Transverse colon (tissue), 4 donors: ENCODE results near the gene RAC2. TPM values are rescaled to one million over a fixed set of nuclear protein-coding genes. Genes with fewer than 3 reads are reported as not detected.

Experiments used
- DNase-seq: peaks from one replicate; pipeline ENCODE4 v3.0.0-alpha.2; 2019
- H3K27ac ChIP-seq, 4 donors: fragments of 200-600 bp; sonication (generic); 2 replicates each; pipeline ENCODE4 v1.5.1; 2016 to 2018; ENCODE audit warnings: inconsistent platforms in 4 of 4
- H3K27me3 ChIP-seq: fragments of 200-600 bp; sonication (generic); 2 replicates; pipeline ENCODE4 v1.5.1; 2017; ENCODE audit warnings: inconsistent platforms
- H3K36me3 ChIP-seq, 4 donors: fragments of 200-600 bp; sonication (generic); 2 replicates each; pipeline ENCODE4 v1.5.1; 2017 to 2019; ENCODE audit warnings: inconsistent platforms in 4 of 4
- H3K4me1 ChIP-seq, 4 donors: fragments of 200-600 bp; sonication (generic); 2 replicates each; pipeline ENCODE4 v1.5.1; 2017 to 2020; ENCODE audit warnings: inconsistent platforms in 4 of 4
- H3K4me3 ChIP-seq, 4 donors: fragments of 200-600 bp; sonication (generic); 1 replicate in 1 of 4; 2 replicates in 3 of 4; pipeline versions ENCODE4 v1.5.1 to v1.6.1; 2017 to 2019; ENCODE audit warnings: inconsistent platforms in 4 of 4
- H3K9me3 ChIP-seq, 2 donors: fragments of 200-600 bp; sonication (generic); 2 replicates each; pipeline ENCODE4 v1.5.1; 2017 to 2019; ENCODE audit warnings: inconsistent platforms in 2 of 2
- CTCF ChIP-seq, 5 experiments: fragments of 200-600 bp in 3 of 5; fragments of 450-650 bp in 2 of 5; sonication (generic) in 3 of 5; IDR thresholded peaks; 1 replicate in 2 of 5; 2 replicates in 3 of 5; pipeline ENCODE4 v1.5.1; 2016 to 2017; ENCODE audit warnings: antibody characterized with exemption in 5 of 5, inconsistent platforms in 3 of 5, mild to moderate bottlenecking in 2 of 5, moderate library complexity in 1 of 5
- EP300 ChIP-seq: sonication (generic); formaldehyde crosslinking; IDR thresholded peaks from one replicate; pipeline ENCODE4 v1.6.1; 2017; ENCODE audit warnings: antibody characterized with exemption, low read depth
- POLR2A ChIP-seq: fragments of 450-650 bp; IDR thresholded peaks from one replicate; pipeline ENCODE4 v1.6.1; 2016; ENCODE audit warnings: antibody characterized with exemption, mild to moderate bottlenecking, moderate library complexity
- POLR2AphosphoS5 ChIP-seq, 3 donors: sonication (generic); formaldehyde crosslinking; IDR thresholded peaks; one replicate each; pipeline ENCODE4 v1.6.1; 2016; ENCODE audit warnings: antibody characterized with exemption in 3 of 3
- WGBS, 2 donors: methylation state at CpG; one replicate each; pipeline ENCODE4 v1.1.5; 2018; ENCODE audit warnings: low coverage in 1 of 2; 5-methylcytosine and 5-hydroxymethylcytosine counted together
- in situ Hi-C, 4 donors: fragments of 200-750 bp; cut with MboI; loops; one replicate each; pipeline versions ENCODE4 v1.15.0 to v1.15.1; 2017; ENCODE audit warnings: low sequenced_read_pairs in 3 of 4, low pct_ligation_motif_present in 1 of 4, low pct_unique_long_range_greater_than_20kb in 1 of 4
- intact Hi-C: fragments of 100-400 bp; cut with DNase I; formaldehyde crosslinking; loops from one replicate; pipeline ENCODE4 v1.15.1; 2023; ENCODE audit warnings: low total_unique reads
- total RNA-seq, 4 donors: library from RNA; depleted of rRNA; stranded (reverse); fragments of >200 nt; gene quantifications; one replicate each; pipeline ENCODE4 v1.1.0, GENCODE V29; 2016

RAC2 gene
- total RNA-seq, 4 donors from 2014 or later: 5.2 to 36.3 (median 24.0) TPM

GRCh38 chr22:37213218-37213855 lies 30.7 kb downstream of the RAC2 start:
- WGBS, 2 donors: 73 to 90% methylated on average over 4 to 18 of the region's 18 CpGs

DNA sequence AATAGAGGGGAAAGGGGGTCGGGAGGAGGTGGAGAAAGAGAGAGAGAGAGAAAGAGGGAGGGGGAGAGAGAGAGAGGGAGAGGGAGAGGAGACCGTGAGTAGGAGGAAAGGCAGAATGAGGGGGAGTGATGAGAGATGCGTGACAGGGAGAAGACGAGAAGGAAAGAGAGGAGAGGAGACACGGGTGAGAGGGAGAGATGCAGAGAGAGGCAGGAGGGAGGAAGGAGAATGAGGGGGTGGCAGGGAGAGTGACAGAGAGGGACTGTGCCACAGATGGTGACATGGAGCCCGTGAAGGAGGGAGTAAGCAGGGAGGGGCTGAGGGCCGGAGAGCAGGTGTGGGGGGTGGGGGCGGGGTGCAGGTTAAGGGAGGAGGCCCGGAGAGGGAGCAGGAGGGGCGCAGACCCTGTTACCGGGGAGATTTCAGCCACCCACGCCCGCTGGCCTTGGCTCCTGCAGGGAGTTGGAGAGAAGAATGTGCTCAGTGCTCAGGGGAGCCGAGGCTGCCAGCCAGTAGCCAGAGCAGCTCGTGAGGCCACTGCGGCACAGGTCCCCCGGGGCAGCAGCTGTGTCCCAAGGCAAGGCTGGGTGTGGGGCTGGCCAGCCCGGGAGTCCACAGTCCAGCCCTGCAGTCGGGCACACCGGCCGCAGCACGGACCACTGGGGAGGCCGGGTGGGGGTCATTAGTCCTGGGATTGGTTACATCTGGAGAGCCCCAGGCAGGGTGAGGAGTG lies 31.7 kb downstream of the RAC2 start, which contains the start of gene SSTR3:
SSTR3 (minus strand) TSS at position 304 of the 733 bp plus-strand sequence. CDS start 4,674 bp downstream, outside the sequence.
- 11 to 33% methylated on average over 5 to 23 of the region's 23 CpGs for WGBS, 2 donors
- H3K4me1 ChIP-seq: no peaks in the 10 kb centered on the region
- no peaks in the 10 kb centered on the region for H3K36me3 ChIP-seq
- H3K27me3 ChIP-seq: peaks cover 23% of the 10 kb centered on the region
- intact Hi-C loops: no loop called here
- no peak within 1 kb of the TSS for H3K27ac ChIP-seq
- TF ChIP-seq POLR2AphosphoS5 (IDR thresholded peaks at IDR 0.05) (no peak), EP300 (no peak), CTCF (IDR thresholded peaks at IDR 0.05) (no peak), POLR2A (no peak)
- H3K9me3 ChIP-seq: no peaks in the 10 kb centered on the region
- DNase-seq: no peak
- in situ Hi-C loops: loop anchor here in 1 of 4 donors (25.0 kb wide), 1 partner anchor 425 kb away; the partner anchor contains the start of gene IFT27
- H3K4me3 ChIP-seq: no peak within 1 kb of the TSS

More at GRCh38 chr22:37213218-37213855, 30.7 kb downstream of the RAC2 start:
- Histone ChIP-seq H3K27ac (no peak overlapping the region), H3K36me3 (no peaks in the 10 kb centered on the region), H3K4me3 (no peak overlapping the region), H3K4me1 (no peaks in the 10 kb centered on the region), H3K9me3 (no peaks in the 10 kb centered on the region), H3K27me3 (peaks cover 23% of the 10 kb centered on the region)
- DNase-seq: no peak
- TF ChIP-seq POLR2A (no peak), POLR2AphosphoS5 (IDR thresholded peaks at IDR 0.05) (no peak), EP300 (no peak), CTCF (IDR thresholded peaks at IDR 0.05) (no peak)
- in situ Hi-C loops: loop anchor here in 1 of 4 donors (25.0 kb wide), 1 partner anchor 426 kb away; the partner anchor contains the start of gene IFT27
- intact Hi-C loops: no loop called here

- no peak for DNase-seq
- intact Hi-C loops (no loop called here), in situ Hi-C loops (loop anchor here in 1 of 4 donors (25.0 kb wide), 1 partner anchor 425 kb away; the partner anchor contains the start of gene IFT27)
- TF ChIP-seq CTCF (IDR thresholded peaks at IDR 0.05): no peak
- no peak for TF ChIP-seq POLR2A
- no peak for TF ChIP-seq POLR2AphosphoS5 (IDR thresholded peaks at IDR 0.05)
- TF ChIP-seq EP300: no peak
- H3K9me3 ChIP-seq: no peaks in the 10 kb centered on the region
- H3K27ac ChIP-seq: no peak overlapping the region
- no peak overlapping the region for H3K4me3 ChIP-seq
- no peaks in the 10 kb centered on the region for H3K36me3 ChIP-seq
- no peaks in the 10 kb centered on the region for H3K4me1 ChIP-seq
- H3K27me3 ChIP-seq: peaks cover 23% of the 10 kb centered on the region
- WGBS, 2 donors: 88% methylated on average over 6 of the region's 6 CpGs; no CpG with 5 or more reads in 1 of the 2 donors
Observed at GRCh38 chr22:37211866-37212173, 32.2 kb downstream of the RAC2 start.
